ENCODE results near the gene PHLDA3. TPM values are rescaled to one million over a fixed set of nuclear protein-coding genes. Genes with fewer than 3 reads are reported as not detected.

Gene PHLDA3
- total and polyA plus RNA-seq, 4 donors: 0.36 to 2.2 (median 1.0) TPM

GRCh38 chr1:201518071-201518470, 49.1 kb upstream of the PHLDA3 start (continued):
- TF ChIP-seq ZBTB33 (IDR thresholded peaks at IDR 0.05) (no peak), YY1 (IDR thresholded peaks at IDR 0.05) (no peak), SP1 (IDR thresholded peaks at IDR 0.05) (no peak), HNF4A (conservative IDR thresholded peaks at IDR 0.05) (no peak), GABPA (IDR thresholded peaks at IDR 0.05 in 1 of 2, conservative IDR thresholded peaks at IDR 0.05 in 1 of 2) (no peak), RAD21 (IDR thresholded peaks at IDR 0.05) (no peak)

GRCh38 chr1:201517631-201518030, 48.6 kb upstream of the PHLDA3 start:
- Histone ChIP-seq H3K36me3 (ENCODE audit: control insufficient read depth in 4 of 4, insufficient read depth in 3 of 4, low read depth in 1 of 4, low read length in 3 of 4) (no peaks in the 10 kb centered on the region), H3K4me3 (ENCODE audit: low read depth in 1 of 3, low read length in 3 of 3) (no peak overlapping the region), H3K27ac (ENCODE audit: low read depth in 1 of 2, low read length in 2 of 2) (no peak overlapping the region), H3K4me1 (ENCODE audit: control insufficient read depth in 4 of 4, insufficient read depth in 4 of 4, low read length in 3 of 4) (peaks cover under 1 to 4% (median 3%) of the 10 kb centered on the region in 4 donors), H3K9me3 (ENCODE audit: control insufficient read depth in 4 of 4, low read length in 3 of 4) (no peaks in the 10 kb centered on the region), H3K27me3 (ENCODE audit: control insufficient read depth in 4 of 4, insufficient read depth in 4 of 4, low read length in 3 of 4) (no peaks in the 10 kb centered on the region), H3K9ac (ENCODE audit: low read depth in 1 of 2, low read length in 2 of 2) (no peak overlapping the region)
- DNase-seq (ENCODE audit: low spot score): no peak
- WGBS: 82% methylated on average over 7 of the region's 7 CpGs
- TF ChIP-seq SP1 (IDR thresholded peaks at IDR 0.05) (no peak), RAD21 (IDR thresholded peaks at IDR 0.05) (no peak), CTCF (IDR thresholded peaks at IDR 0.05; ENCODE audit: low read depth, low read length, missing input control) (no peak), GABPA (IDR thresholded peaks at IDR 0.05 in 1 of 2, conservative IDR thresholded peaks at IDR 0.05 in 1 of 2) (no peak), NR2F2 (IDR thresholded peaks at IDR 0.05) (no peak), HNF4A (conservative IDR thresholded peaks at IDR 0.05) (no peak), YY1 (IDR thresholded peaks at IDR 0.05) (no peak), RXRA (IDR thresholded peaks at IDR 0.05) (no peak), REST (IDR thresholded peaks at IDR 0.05) (no peak), TAF1 (conservative IDR thresholded peaks at IDR 0.05) (no peak), ZBTB33 (IDR thresholded peaks at IDR 0.05) (no peak)
